ENCODE results near the gene TRPV4.

The TRPV4 gene

DNA sequence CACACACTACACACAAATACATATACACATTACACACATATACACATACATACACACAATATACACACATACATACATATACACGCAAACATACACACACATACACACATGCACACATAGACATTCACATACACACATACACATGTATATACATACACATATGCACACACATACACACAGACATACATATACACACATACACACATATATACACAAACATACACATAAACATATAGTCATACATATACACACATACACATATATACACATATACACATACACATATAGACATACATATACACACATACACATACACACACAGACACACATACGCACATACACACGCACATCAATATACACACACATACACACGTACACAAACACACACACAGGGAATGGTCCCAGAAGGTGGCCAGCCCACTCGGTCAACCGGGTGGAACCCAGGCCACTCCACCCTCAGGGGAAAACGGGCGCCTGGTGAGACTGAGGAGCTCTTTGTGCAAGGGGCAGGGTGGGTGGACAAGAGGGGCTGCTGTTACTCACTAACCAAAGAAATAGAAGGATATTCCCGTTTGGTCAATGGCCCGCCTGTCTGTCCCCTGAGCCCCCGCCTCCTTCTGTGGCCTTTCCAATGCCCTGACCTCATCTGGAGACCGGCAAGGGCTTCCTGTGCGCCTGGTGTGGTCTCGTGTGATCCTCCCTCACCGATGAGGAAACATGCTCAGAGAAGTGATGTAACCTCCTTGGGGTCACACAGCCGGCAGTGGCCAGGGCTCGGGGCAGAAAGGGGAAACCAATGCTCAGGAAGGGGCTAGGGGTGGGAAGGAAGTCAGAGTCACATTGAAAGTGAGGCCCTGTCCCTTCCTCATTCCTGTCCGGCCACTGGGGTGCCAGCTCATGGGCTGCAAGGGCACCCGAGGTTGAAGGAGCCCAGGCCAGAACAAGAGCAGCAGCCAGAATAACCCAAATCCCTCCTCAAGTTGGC lies 5.3 kb downstream of the TRPV4 start:
- no peak for FAIRE-seq

DNA sequence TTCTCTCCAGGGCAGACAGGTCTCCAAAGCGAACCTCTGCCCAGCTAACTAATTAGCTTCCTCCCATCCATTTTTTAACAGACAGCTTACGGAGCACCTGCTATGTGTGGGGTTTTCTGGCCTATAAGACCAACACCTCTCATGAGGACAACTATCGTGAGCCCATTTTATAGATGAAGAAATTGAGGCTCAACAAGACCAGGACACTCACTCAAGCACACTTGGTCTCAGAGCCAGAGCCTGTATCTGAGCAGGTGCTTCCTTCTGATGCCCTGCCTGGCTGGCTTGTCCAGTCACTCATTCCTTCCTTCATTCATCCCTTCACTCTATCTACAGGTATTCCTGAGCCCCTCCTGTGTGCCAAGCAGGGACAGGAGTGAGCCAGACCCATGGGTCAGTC lies 6.1 kb downstream of the TRPV4 start:
- FAIRE-seq, result no peak

- no peak for FAIRE-seq
These were observed 8.5 kb downstream of the TRPV4 start for GRCh38 chr12:109824731-109825130.

GRCh38 chr12:109822951-109823411 lies 10.2 kb downstream of the TRPV4 start:
- FAIRE-seq, result no peak

GRCh38 chr12:109822416-109822815 lies 10.8 kb downstream of the TRPV4 start:
- no peak for FAIRE-seq

DNA sequence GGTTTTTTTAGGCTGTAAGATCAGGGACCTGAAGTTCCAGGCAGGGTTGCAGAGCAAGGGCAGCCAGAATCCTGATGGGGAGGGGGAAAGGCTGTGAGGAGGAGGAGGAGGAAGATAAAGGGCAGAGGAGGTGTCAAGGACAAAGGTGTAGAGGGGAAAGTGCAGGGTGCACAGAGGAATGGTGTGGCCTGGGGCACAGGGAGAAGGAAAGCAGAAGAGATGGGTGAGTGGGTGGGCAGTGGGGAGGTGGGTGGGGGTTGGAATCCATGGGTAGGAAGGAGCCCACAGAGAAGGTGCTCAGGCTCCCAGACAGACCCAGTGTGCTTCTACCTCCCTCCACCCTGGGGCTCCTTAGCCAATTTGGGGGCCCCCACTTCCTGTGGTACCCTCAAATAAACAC lies 11.2 kb downstream of the TRPV4 start:
- FAIRE-seq, result no peak

- FAIRE-seq, result no peak
These were observed 12.3 kb downstream of the TRPV4 start for GRCh38 chr12:109820816-109821381.

- no peak for FAIRE-seq
These were observed 14.2 kb downstream of the TRPV4 start for GRCh38 chr12:109818905-109819500.

GRCh38 chr12:109818253-109818652 lies 14.9 kb downstream of the TRPV4 start:
- no peak for FAIRE-seq

DNA sequence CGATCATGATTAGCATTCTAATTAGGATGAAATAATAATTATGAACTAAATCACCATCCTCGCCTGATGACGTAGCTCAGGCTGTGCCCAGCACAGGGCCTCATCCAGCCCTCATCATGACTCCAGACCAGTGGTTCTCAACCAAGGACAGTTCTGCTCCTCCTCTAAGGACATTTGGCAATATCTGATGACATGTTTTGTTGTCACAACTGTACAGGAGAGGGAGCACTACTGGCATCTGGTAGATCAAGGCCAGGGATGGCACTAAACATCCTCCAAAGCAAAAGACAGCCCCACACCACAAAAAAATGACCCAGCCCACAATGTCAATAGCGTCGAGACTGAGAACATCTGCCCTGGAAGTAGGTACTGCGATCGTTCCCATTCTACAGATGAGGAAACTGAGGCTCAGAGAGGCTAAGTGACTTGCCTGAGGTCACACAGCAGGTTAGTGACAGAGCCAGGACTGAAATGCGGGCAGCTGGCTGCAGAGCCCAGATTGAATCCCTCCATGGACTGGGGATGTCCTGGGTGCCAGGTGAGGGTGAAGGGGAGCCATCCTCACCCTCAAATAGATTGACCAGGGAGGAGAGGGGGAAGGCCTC lies 15.5 kb downstream of the TRPV4 start:
- no peak for FAIRE-seq

GRCh38 chr12:109816870-109817269 lies 16.3 kb downstream of the TRPV4 start:
- FAIRE-seq, result no peak

DNA sequence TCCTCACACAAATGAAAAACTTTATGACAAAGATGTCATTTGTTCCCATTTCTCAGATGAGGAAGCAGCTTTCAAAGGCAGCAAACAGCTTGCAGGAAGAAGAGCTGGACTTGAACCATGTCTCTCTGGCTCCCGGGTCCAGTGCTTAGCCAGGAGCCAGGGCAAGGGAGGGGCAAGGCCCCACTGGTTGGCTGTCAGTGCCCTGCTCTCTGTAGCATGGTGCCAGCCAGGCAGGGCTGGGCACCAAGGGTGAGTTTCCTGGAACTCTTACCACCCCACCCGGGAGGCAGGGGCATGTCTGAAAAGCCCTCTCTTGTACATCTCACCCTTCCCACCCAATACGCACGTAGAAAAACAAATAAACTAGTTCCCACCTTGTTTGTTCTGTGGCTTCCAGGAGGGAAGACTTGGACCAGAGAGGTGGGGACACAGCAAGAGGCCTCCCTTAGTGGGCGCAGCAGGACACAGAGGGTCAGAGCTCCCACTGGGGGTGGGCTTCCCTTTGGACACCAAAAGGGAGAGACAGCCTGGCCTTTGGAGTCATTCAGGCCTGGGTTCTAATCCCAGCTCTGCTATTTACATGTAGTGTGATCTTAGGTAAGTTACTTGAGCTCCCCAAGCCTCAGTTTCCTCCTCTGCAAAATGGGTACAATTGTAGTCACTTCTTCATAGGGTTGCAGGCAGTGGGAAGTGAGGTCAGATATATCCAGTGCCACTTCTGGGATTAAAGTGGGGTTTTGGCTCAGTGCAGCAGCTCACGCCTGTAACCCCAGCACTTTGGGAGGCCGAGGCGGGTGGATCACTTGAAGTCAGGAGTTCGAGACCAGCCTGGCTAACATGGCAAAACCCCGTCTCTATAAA lies 17.2 kb downstream of the TRPV4 start:
- FAIRE-seq, result no peak

DNA sequence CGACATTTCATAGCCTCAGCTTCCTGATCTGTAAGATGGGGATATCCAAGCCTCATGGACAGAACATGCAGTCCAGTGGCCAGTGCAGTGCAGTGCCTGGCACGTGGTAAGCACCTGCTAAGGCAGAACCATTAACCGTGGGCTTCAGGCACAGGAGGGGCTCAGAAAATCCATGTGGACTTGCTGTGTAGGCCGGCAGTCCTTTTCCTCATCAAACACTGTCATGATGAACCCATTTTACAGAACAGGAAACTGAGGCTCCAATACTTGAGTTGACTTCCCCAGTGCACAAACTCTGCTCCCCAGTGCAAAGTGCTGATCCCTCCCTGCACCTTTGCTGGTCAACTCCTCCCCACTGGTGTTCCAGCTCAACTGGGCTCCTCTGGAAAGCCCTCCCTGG lies 18.0 kb downstream of the TRPV4 start:
- no peak for FAIRE-seq

- no peak for FAIRE-seq
These were observed 18.5 kb downstream of the TRPV4 start for GRCh38 chr12:109814600-109815150.

- FAIRE-seq, result no peak
These were observed 19.3 kb downstream of the TRPV4 start for GRCh38 chr12:109813810-109814416.

DNA sequence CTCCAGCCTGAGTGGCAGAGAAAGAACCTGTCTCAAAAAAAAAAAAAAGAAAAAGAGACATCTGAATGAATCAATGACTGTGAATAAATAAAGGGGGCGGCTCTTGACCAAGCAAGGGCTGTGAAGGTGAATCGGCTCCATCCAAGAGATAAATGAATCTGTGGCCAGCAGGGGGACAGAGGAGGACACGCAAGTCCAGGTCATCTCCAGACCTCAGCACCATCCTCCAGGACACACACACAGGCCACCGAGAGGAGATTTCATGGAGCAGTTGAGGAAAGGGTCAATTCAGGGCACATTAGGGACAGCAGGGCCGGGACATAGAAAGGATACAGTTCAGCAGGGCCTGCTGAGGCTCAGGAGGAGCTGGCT lies 21.6 kb downstream of the TRPV4 start:
- FAIRE-seq, result no peak

DNA sequence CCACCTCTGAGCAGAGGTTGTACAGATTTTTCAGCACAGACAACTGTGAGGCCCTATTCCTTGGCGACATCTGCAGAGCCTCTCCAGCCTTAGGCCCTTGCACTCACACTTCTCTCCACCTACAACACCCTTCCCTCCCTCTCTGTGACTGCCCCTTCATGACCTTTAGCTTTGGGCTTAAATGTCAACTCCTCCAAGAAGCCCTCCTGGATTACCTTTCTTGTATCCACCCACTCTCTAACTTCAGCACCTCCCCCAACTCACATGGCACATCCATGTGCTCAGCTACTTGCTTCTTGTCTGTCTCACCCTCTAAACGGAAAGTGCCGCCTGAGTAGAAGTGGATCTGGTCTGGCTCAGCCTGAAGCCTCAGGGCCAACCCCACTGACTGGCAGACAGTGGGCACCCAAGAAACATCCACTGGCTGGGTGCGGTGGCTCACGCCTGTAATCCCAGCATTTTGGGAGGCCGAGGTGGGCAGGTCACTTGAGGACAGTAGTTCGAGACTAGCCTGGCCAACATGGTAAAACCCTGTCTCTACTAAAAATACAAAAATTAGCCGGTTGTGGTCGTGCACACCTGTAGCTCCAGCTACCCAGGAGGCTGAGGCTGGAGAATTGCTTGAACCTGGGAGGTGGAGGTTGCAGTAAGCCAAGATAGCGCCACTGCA lies 22.1 kb downstream of the TRPV4 start:
- no peak for FAIRE-seq

DNA sequence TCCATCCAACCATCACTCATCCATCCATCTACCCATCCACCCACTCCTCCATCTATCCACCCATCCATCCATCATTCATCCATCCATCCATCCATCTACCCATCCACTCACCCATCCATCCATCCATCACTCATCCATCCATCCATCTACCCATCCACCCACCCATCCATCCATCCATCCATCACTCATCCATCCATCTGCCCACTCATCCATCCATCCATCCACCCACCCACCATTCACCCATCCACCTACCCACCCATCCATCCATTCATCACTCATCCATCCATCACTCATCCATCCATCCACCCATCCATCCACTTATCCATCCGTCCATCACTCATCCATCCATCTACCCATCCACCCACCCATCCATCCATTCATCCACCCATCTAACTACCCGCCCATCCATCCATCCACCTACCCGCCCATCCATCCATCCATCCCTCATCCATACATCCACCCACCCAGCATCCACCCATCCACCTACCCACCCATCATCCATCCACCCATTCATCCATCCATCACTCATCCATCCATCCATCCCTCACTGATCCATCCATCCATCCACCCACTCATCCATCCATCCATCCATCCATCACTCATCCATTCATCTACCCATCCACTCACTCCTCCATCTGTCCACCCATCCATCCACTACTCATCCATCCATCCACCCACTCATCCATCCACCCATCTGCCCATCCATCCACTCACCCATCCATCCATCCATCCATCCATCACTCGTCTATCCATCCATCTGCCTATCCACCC lies 24.1 kb downstream of the TRPV4 start:
- no peak for FAIRE-seq

- FAIRE-seq, result no peak
These were observed 25.1 kb downstream of the TRPV4 start for GRCh38 chr12:109807954-109808643.
